H1 (cell line): ENCODE data around the gene ADRA2C.

Experiments
- ATF2 ChIP-seq: IDR thresholded peaks from 2 replicates; pipeline ENCODE4 v1.6.1; 2012; ENCODE audit warnings: low read length, inconsistent platforms
- EP300 ChIP-seq, 2 experiments: IDR thresholded peaks; 1 replicate in 1 of 2; 2 replicates in 1 of 2; pipeline ENCODE4 v1.6.1; 2011 to 2012; ENCODE audit warnings: low read depth in 2 of 2, low read length in 2 of 2, mild to moderate bottlenecking in 2 of 2, borderline replicate concordance in 1 of 2, inconsistent platforms in 1 of 2, moderate library complexity in 1 of 2
- KDM1A ChIP-seq: fragments of 200-600, 300-600 bp; sonication (generic); IDR thresholded peaks from 2 replicates; pipeline ENCODE4 v1.7.1; 2016; ENCODE audit warnings: mild to moderate bottlenecking, low read length, borderline replicate concordance
- SIN3A ChIP-seq, 2 experiments: IDR thresholded peaks in 1 of 2; conservative IDR thresholded peaks in 1 of 2; 2 replicates each; pipeline ENCODE4 v1.6.1; 2011 to 2012; ENCODE audit warnings: low read length in 2 of 2, improper control_type of control experiment in 1 of 2, low read depth in 1 of 2, mild to moderate bottlenecking in 1 of 2
- TF ChIP-seq, protein P1 (sequence below), 3 experiments: IDR thresholded peaks; 1 replicate in 2 of 3; 2 replicates in 1 of 3; pipeline versions ENCODE4 v1.5.1 to v1.6.1; 2011; ENCODE audit warnings: low read length in 3 of 3, mild to moderate bottlenecking in 3 of 3, inconsistent platforms in 2 of 3, low read depth in 1 of 3, moderate library complexity in 1 of 3; ENCODE audit not compliant: insufficient read depth in 1 of 3; ENCODE audit errors: control extremely low read depth in 1 of 3

- TF ChIP-seq KDM1A: no peak
- TF ChIP-seq, protein P1, sequence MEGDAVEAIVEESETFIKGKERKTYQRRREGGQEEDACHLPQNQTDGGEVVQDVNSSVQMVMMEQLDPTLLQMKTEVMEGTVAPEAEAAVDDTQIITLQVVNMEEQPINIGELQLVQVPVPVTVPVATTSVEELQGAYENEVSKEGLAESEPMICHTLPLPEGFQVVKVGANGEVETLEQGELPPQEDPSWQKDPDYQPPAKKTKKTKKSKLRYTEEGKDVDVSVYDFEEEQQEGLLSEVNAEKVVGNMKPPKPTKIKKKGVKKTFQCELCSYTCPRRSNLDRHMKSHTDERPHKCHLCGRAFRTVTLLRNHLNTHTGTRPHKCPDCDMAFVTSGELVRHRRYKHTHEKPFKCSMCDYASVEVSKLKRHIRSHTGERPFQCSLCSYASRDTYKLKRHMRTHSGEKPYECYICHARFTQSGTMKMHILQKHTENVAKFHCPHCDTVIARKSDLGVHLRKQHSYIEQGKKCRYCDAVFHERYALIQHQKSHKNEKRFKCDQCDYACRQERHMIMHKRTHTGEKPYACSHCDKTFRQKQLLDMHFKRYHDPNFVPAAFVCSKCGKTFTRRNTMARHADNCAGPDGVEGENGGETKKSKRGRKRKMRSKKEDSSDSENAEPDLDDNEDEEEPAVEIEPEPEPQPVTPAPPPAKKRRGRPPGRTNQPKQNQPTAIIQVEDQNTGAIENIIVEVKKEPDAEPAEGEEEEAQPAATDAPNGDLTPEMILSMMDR (IDR thresholded peaks at IDR 0.05; ENCODE audit: control extremely low read depth in 1 of 3, insufficient read depth in 1 of 3, low read depth in 1 of 3, low read length in 3 of 3): no peak
- no peak for TF ChIP-seq SIN3A (conservative IDR thresholded peaks at IDR 0.05 in 1 of 2, IDR thresholded peaks at IDR 0.05 in 1 of 2; ENCODE audit: low read depth in 1 of 2, low read length in 2 of 2)
- no peak for TF ChIP-seq EP300 (IDR thresholded peaks at IDR 0.05; ENCODE audit: borderline replicate concordance in 1 of 2, low read depth in 2 of 2, low read length in 2 of 2)
- no peak for TF ChIP-seq ATF2
Observed at GRCh38 chr4:3777033-3777390, 10.8 kb downstream of the ADRA2C start.
